Peyer's patch (tissue), 4 donors: Measurements from ENCODE around the gene ARFGAP3.

Source experiments
- CTCF ChIP-seq, 6 experiments: fragments of 450-650 bp in 4 of 6; fragments of 200-600 bp in 2 of 6; sonication (generic) in 1 of 6; IDR thresholded peaks; one replicate each; pipeline ENCODE4 v1.5.1; 2017 to 2019; ENCODE audit warnings: antibody characterized with exemption in 6 of 6, mild to moderate bottlenecking in 3 of 6, moderate library complexity in 1 of 6
- POLR2A ChIP-seq, 2 donors: fragments of 450-650 bp; IDR thresholded peaks; one replicate each; pipeline ENCODE4 v1.5.1; 2017; ENCODE audit warnings: antibody characterized with exemption in 2 of 2, mild to moderate bottlenecking in 2 of 2, moderate library complexity in 2 of 2

DNA sequence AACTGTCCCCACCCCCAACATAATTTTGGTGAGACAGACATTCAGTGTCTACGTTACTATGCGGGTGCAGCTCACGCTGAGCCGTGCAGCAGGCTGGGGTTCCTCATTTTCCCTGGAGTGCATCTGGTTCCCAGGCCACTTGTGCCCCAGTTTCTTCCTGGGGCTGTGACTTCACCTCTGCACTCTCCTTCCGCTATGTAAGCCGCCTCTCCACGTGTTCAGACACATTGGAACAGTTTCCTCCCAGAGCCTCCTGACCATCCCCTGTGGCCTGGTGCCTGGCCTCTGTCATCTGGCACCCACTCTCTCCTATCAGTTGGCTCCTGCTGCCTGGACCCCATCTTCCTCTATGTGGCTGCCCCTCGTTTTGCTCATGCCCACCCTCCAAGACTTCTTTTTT is 90.2 kb downstream of the ARFGAP3 start:
- TF ChIP-seq POLR2A (IDR thresholded peaks at IDR 0.05) (no peak), CTCF (IDR thresholded peaks at IDR 0.05) (no peak)
